Measurements from ENCODE around the gene UAP1L1. TPM values are rescaled to one million over a fixed set of nuclear protein-coding genes. Genes with fewer than 3 reads are reported as not detected.
"Not testable (repeated sequence)": the region's sequence is repeated elsewhere in the genome, so short reads cannot be mapped to it uniquely, and the experiment has no call there.

Gene UAP1L1
- total RNA-seq, 8 experiments from 2014 or later: 0.63 to 8.9 (median 4.5) TPM

DNA sequence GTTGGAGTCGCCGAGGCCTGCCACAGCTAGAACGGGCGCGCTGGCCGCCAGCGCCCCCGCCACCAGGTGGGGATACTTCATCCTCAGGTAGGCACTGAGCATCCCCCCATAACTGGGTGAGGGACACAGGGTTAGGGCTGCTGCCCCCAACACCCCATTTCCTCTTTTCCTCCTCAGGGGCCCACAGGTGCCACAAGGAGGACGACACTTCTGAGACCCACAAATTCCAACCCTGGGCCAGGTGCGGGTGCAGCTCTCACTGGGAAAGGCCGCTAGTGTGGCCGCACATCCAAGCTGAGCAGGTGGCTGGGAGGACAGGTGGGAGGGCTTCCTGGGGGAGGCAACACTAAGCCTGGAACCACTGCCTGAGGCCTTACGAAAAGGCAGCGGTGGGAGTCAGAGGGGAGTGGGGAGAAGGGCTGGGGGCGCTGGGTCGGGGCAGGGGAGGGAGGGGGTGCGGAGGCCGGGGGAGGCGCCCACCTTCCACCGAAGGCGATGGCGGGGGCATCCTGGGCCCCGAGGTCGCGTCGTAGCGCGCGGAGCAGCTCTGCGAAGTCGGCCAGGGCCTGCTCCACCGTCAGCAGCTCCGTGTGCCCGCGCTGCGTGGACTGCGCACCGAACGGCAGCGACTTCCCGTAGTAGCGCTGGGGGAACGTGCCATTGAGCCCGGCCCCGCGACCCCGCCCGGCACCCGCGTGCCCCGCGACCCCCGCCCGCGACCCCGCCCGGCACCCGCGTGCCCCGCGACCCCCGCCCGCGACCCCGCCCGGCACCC is 36.3 kb downstream of the UAP1L1 start:
- Histone ChIP-seq H3K4me1 (replicated peaks in 1 of 2) (no peaks in the 10 kb centered on the region), H3K27ac (no peak overlapping the region), H3K4me3 (peak overlapping the region in 1 of 5 donors; percentile 47)
- ATAC-seq (replicated peaks in 6 of 8): peak in 3 of 8 experiments; percentile 5 to 11 (median 6)
- in situ Hi-C loops (cut with MboI; ENCODE audit: low pct_unique_long_range_greater_than_20kb in 2 of 9, low sequenced_read_pairs in 9 of 9, unreplicated experiment in 9 of 9): loop anchor here in 1 of 9 experiments (25.0 kb wide), 1 partner anchor 124 kb away; the partner anchor contains the start of genes CYSRT1, RNF224, SLC34A3 and TUBB4B
- 100% methylated on average over 1 to 2 of the region's 66 CpGs; no CpG with 5 or more reads in 8 of the 10 experiments for WGBS, 10 experiments

- WGBS, 10 experiments: no CpG with 5 or more reads among the region's 45 CpGs
- in situ Hi-C loops (cut with MboI; ENCODE audit: low pct_unique_long_range_greater_than_20kb in 2 of 9, low sequenced_read_pairs in 9 of 9, unreplicated experiment in 9 of 9): loop anchor here in 1 of 9 experiments (25.0 kb wide), 1 partner anchor 123 kb away; the partner anchor contains the start of genes CYSRT1, RNF224, SLC34A3 and TUBB4B
- Histone ChIP-seq H3K4me1 (replicated peaks in 1 of 2) (no peaks in the 10 kb centered on the region), H3K4me3 (peak overlapping the region; percentile 37 to 60 (median 42)), H3K27ac (no peak overlapping the region)
- peak in 6 of 8 experiments; percentile 5 to 37 (median 18) for ATAC-seq (replicated peaks in 6 of 8)
These were observed 36.9 kb downstream of the UAP1L1 start for GRCh38 chr9:137114220-137114612.

DNA sequence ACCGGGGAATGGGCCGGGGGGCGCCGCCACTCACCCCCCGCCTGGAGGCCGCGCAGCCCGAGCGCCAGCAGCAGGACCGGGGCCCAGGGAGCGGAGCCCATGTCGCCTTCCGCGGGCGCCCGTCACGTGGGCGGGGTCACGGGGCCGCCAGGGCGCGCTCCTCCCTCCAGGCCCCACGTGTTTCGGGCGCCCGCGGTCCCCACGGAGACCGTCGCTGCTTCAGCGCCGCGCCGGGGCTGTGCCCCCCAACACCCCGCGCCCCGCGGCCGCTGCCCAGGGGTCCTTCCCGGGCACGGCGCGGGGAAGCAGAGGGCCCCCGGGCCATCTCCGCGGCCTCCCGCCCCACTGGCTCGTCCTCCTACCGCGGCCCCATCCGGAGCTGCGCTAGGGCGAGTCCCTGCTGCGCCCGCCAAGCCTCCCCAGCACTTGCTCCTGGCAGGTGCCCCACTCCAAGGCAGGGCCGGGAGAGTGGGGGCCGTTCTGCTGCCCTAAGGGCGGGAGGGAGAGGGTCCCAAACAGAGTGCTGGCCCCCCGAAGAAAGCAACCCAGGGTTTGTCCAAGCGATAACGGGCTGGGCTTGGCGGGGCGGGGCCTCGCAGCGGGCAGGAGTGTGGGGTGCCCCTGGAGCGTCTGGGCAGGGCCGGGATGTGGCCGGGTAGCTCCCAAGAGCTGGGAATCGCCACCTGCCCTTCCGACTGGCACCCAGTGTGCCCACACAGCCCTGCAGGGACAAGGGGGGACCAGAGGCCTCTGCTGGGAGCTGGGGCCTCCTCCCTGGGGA is 37.5 kb downstream of the UAP1L1 start, which contains the start of gene DPP7:
DPP7 (minus strand) TSS at position 121 of the 781 bp plus-strand sequence; CDS start at position 101, 20 bp downstream.
- in situ Hi-C loops (cut with MboI; ENCODE audit: low pct_unique_long_range_greater_than_20kb in 2 of 9, low sequenced_read_pairs in 9 of 9, unreplicated experiment in 9 of 9): loop anchor here in 1 of 9 experiments (25.0 kb wide), 1 partner anchor 122 kb away; the partner anchor contains the start of genes CYSRT1, RNF224, SLC34A3 and TUBB4B
- no peaks in the 10 kb centered on the region for H3K4me1 ChIP-seq (replicated peaks in 1 of 2)
- peak; percentile 79 to 92 (median 82) for ATAC-seq (replicated peaks in 6 of 8)
- H3K27ac ChIP-seq: no peak within 1 kb of the TSS
- WGBS, 10 experiments: no CpG with 5 or more reads among the region's 70 CpGs
- H3K4me3 ChIP-seq: peak within 1 kb of the TSS; percentile 37 to 60 (median 42)

- no peak overlapping the region for H3K4me3 ChIP-seq
- H3K27ac ChIP-seq: no peak overlapping the region
- peak in 1 of 8 experiments; percentile 0 for ATAC-seq (replicated peaks in 6 of 8)
- WGBS, 10 experiments: no CpG with 5 or more reads among the region's 21 CpGs
- H3K4me1 ChIP-seq (replicated peaks in 1 of 2): no peaks in the 10 kb centered on the region
- in situ Hi-C loops (cut with MboI; ENCODE audit: low pct_unique_long_range_greater_than_20kb in 2 of 9, low sequenced_read_pairs in 9 of 9, unreplicated experiment in 9 of 9): loop anchor here in 1 of 9 experiments (25.0 kb wide), 1 partner anchor 122 kb away; the partner anchor contains the start of genes CYSRT1, RNF224, SLC34A3 and TUBB4B
These were observed 38.2 kb downstream of the UAP1L1 start for GRCh38 chr9:137115394-137116026.

GRCh38 chr9:137116027-137116507 is 38.8 kb downstream of the UAP1L1 start:
- Histone ChIP-seq H3K4me1 (replicated peaks in 1 of 2) (no peaks in the 10 kb centered on the region), H3K4me3 (no peak overlapping the region), H3K27ac (no peak overlapping the region)
- ATAC-seq (replicated peaks in 6 of 8): peak in 1 of 8 experiments; percentile 52
- no CpG with 5 or more reads among the region's 6 CpGs for WGBS, 10 experiments
- in situ Hi-C loops (cut with MboI; ENCODE audit: low pct_unique_long_range_greater_than_20kb in 2 of 9, low sequenced_read_pairs in 9 of 9, unreplicated experiment in 9 of 9): loop anchor here in 1 of 9 experiments (25.0 kb wide), 1 partner anchor 121 kb away; the partner anchor contains the start of genes CYSRT1, RNF224, SLC34A3 and TUBB4B

GRCh38 chr9:137116728-137117127 is 39.4 kb downstream of the UAP1L1 start:
- no peak for ATAC-seq (replicated peaks in 6 of 8)
- Histone ChIP-seq H3K4me1 (replicated peaks in 1 of 2) (peaks cover 0 to under 1% of the 10 kb centered on the region in 2 donors), H3K4me3 (no peak overlapping the region), H3K27ac (no peak overlapping the region)
- 45 to 94% (median 80%) methylated on average over 1 to 10 of the region's 17 CpGs; no CpG with 5 or more reads in 3 of the 10 experiments for WGBS, 10 experiments
- in situ Hi-C loops (cut with MboI; ENCODE audit: low pct_unique_long_range_greater_than_20kb in 2 of 9, low sequenced_read_pairs in 9 of 9, unreplicated experiment in 9 of 9): loop anchor here in 1 of 9 experiments (25.0 kb wide), 1 partner anchor 121 kb away; the partner anchor contains the start of genes CYSRT1, RNF224, SLC34A3 and TUBB4B

DNA sequence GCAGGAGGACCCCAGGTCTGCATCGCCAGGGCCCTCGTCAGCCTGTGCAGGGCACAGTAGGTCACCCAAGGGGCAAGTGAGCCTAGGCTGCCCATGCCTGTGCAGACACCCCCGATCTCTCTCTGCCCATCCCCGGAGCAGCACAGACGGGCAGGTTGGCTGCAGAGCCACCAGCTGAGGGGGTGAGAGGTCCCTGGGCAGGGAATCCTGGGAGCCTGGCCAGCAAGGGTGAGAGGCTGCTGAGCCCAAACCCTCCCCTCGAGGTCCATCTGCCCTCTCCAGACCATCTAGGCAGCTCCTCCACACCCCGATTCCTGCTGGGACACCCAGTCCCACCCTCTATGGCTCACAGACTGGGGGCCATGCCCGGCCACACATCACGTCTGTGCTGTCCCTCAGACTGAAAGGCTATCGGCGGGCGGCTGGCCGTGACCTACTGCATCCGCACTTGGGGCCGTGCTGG is 40.0 kb downstream of the UAP1L1 start:
- Histone ChIP-seq H3K27ac (no peak overlapping the region), H3K4me1 (replicated peaks in 1 of 2) (peaks cover 0 to 6% of the 10 kb centered on the region in 2 donors), H3K4me3 (no peak overlapping the region)
- 34 to 80% (median 63%) methylated on average over 1 to 5 of the region's 15 CpGs; no CpG with 5 or more reads in 4 of the 10 experiments for WGBS, 10 experiments
- in situ Hi-C loops (cut with MboI; ENCODE audit: low pct_unique_long_range_greater_than_20kb in 2 of 9, low sequenced_read_pairs in 9 of 9, unreplicated experiment in 9 of 9): loop anchor here in 1 of 9 experiments (25.0 kb wide), 1 partner anchor 120 kb away; the partner anchor contains the start of genes CYSRT1, RNF224, SLC34A3 and TUBB4B
- ATAC-seq (replicated peaks in 6 of 8): no peak

- not testable (repeated sequence) for H3K27ac ChIP-seq; ATAC-seq (replicated peaks in 6 of 8); H3K4me1 ChIP-seq (replicated peaks in 1 of 2); H3K4me3 ChIP-seq
- in situ Hi-C loops (cut with MboI; ENCODE audit: low pct_unique_long_range_greater_than_20kb in 2 of 9, low sequenced_read_pairs in 9 of 9, unreplicated experiment in 9 of 9): loop anchor here in 1 of 9 experiments (25.0 kb wide), 1 partner anchor 119 kb away; the partner anchor contains the start of genes CYSRT1, RNF224, SLC34A3 and TUBB4B
- 47 to 96% (median 72%) methylated on average over 3 to 8 of the region's 12 CpGs; no CpG with 5 or more reads in 4 of the 10 experiments for WGBS, 10 experiments
These were observed 40.8 kb downstream of the UAP1L1 start for GRCh38 chr9:137118092-137118603.

- ATAC-seq (replicated peaks in 6 of 8): peak in 3 of 8 experiments; percentile 16 to 73 (median 66)
- in situ Hi-C loops (cut with MboI; ENCODE audit: low pct_unique_long_range_greater_than_20kb in 2 of 9, low sequenced_read_pairs in 9 of 9, unreplicated experiment in 9 of 9): loop anchor here in 1 of 9 experiments (25.0 kb wide), 1 partner anchor 115 kb away; the partner anchor contains the start of genes CYSRT1, RNF224, SLC34A3 and TUBB4B
- 38 to 84% (median 64%) methylated on average over 4 to 13 of the region's 25 CpGs; no CpG with 5 or more reads in 1 of the 10 experiments for WGBS, 10 experiments
- peak overlapping the region in 2 of 5 donors; percentile 16 to 18 for H3K4me3 ChIP-seq
- not testable (repeated sequence) for H3K27ac ChIP-seq; H3K4me1 ChIP-seq (replicated peaks in 1 of 2)
These were observed 44.8 kb downstream of the UAP1L1 start for GRCh38 chr9:137121927-137122795.

- in situ Hi-C loops (cut with MboI; ENCODE audit: low pct_unique_long_range_greater_than_20kb in 2 of 9, low sequenced_read_pairs in 9 of 9, unreplicated experiment in 9 of 9): loop anchor here in 1 of 9 experiments (25.0 kb wide), 1 partner anchor 114 kb away; the partner anchor contains the start of genes CYSRT1, RNF224, SLC34A3 and TUBB4B
- H3K27ac ChIP-seq; ATAC-seq (replicated peaks in 6 of 8); H3K4me3 ChIP-seq; H3K4me1 ChIP-seq (replicated peaks in 1 of 2): not testable (repeated sequence)
- WGBS, 10 experiments: 77 to 100% (median 86%) methylated on average over 2 to 10 of the region's 16 CpGs
These were observed 45.6 kb downstream of the UAP1L1 start for GRCh38 chr9:137122796-137123467.
